Vagina (tissue), 2 donors: ENCODE data around the gene ATP8B1.

Experiments used
- POLR2A ChIP-seq, 2 donors: fragments of 450-650 bp; IDR thresholded peaks; one replicate each; pipeline ENCODE4 v1.6.1; 2017; ENCODE audit warnings: antibody characterized with exemption in 2 of 2, mild to moderate bottlenecking in 2 of 2, moderate library complexity in 2 of 2
- POLR2AphosphoS5 ChIP-seq, 2 donors: sonication (generic); formaldehyde crosslinking; IDR thresholded peaks; one replicate each; pipeline ENCODE4 v1.9.0; 2017; ENCODE audit warnings: antibody characterized with exemption in 2 of 2, mild to moderate bottlenecking in 2 of 2, low read depth in 1 of 2; ENCODE audit not compliant: insufficient read depth in 1 of 2
- TF ChIP-seq, protein P1 (sequence below), 3 experiments: fragments of 450-650 bp in 2 of 3; fragments of 200-600 bp in 1 of 3; sonication (generic) in 1 of 3; IDR thresholded peaks; one replicate each; pipeline ENCODE4 v1.5.1; 2017 to 2019; ENCODE audit warnings: antibody characterized with exemption in 3 of 3, mild to moderate bottlenecking in 2 of 3, moderate library complexity in 2 of 3

DNA sequence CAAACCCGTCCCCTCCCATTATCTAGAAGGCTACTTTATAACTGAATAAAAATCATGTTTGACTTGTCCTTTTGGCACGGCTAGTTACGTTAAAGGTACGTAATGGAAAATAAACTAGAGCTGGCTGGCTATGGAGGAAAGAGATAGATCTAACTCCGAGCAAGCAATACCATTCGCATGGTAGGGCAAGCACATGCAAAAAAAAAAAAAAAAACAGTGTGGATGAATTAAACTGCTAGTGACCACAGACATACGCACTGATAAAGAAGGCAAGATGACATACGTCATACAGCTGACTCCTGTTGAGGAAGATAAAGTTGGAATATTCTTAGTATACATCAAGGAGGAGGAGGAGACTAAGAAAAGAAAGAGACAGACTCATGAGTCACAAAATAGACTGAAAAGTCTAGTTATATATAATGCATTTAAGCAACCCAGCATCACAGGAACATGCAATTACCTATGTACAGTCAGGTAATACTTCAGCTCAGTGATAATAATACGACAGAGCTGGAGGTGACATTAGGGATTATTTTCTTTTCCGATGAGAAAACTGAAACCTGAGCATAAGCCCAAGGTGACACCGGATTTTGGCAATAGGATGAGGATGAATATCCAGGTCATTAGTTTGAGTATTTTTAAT lies 143.5 kb downstream of the ATP8B1 start:
- TF ChIP-seq, protein P1, sequence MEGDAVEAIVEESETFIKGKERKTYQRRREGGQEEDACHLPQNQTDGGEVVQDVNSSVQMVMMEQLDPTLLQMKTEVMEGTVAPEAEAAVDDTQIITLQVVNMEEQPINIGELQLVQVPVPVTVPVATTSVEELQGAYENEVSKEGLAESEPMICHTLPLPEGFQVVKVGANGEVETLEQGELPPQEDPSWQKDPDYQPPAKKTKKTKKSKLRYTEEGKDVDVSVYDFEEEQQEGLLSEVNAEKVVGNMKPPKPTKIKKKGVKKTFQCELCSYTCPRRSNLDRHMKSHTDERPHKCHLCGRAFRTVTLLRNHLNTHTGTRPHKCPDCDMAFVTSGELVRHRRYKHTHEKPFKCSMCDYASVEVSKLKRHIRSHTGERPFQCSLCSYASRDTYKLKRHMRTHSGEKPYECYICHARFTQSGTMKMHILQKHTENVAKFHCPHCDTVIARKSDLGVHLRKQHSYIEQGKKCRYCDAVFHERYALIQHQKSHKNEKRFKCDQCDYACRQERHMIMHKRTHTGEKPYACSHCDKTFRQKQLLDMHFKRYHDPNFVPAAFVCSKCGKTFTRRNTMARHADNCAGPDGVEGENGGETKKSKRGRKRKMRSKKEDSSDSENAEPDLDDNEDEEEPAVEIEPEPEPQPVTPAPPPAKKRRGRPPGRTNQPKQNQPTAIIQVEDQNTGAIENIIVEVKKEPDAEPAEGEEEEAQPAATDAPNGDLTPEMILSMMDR (IDR thresholded peaks at IDR 0.05), result no peak
- TF ChIP-seq POLR2A (IDR thresholded peaks at IDR 0.05) (no peak), POLR2AphosphoS5 (IDR thresholded peaks at IDR 0.05; ENCODE audit: insufficient read depth in 1 of 2, low read depth in 1 of 2) (no peak)
